Activated effector memory CD4-positive, alpha-beta T cell treated with Interleukin-2 at 50 U/mL for 16 hours (primary cell): ENCODE data around the gene KLHDC1.
"Not testable (repeated sequence)": the region's sequence is repeated elsewhere in the genome, so short reads cannot be mapped to it uniquely, and the experiment has no call there.

ENCODE experiments used
- DNase-seq: peaks from one replicate; pipeline ENCODE4 v3.0.0-alpha.2; 2020

Gene KLHDC1

GRCh38 chr14:49692811-49693734, at the start of gene KLHDC1:
KLHDC1 (plus strand) TSS chr14:49693120; CDS start chr14:49693195, 75 bp downstream.
- peak; percentile 72 for DNase-seq

- no peak for DNase-seq
Observed at GRCh38 chr14:49653508-49653907, 39.4 kb upstream of the KLHDC1 start.

- no peak for DNase-seq
Observed at GRCh38 chr14:49654511-49654910, 38.4 kb upstream of the KLHDC1 start.

GRCh38 chr14:49657500-49657899, 35.4 kb upstream of the KLHDC1 start:
- DNase-seq = not testable (repeated sequence)

- DNase-seq = no peak
Observed at GRCh38 chr14:49659526-49660455, 33.1 kb upstream of the KLHDC1 start.

GRCh38 chr14:49670475-49670874, 22.4 kb upstream of the KLHDC1 start:
- DNase-seq = no peak

- DNase-seq = no peak
Observed at GRCh38 chr14:49673586-49673985, 19.3 kb upstream of the KLHDC1 start.

- no peak for DNase-seq
Observed at GRCh38 chr14:49677643-49678042, 15.3 kb upstream of the KLHDC1 start.

- DNase-seq = no peak
Observed at GRCh38 chr14:49679271-49679670, 13.6 kb upstream of the KLHDC1 start.

GRCh38 chr14:49686425-49686824, 6.5 kb upstream of the KLHDC1 start:
- no peak for DNase-seq

- peak; percentile 70 for DNase-seq
Observed at GRCh38 chr14:49687942-49688700, 4.8 kb upstream of the KLHDC1 start, which contains the start of gene POLE2. POLE2 (minus strand) TSS chr14:49688214; CDS start chr14:49688203, 11 bp downstream.

- no peak for DNase-seq
Observed at GRCh38 chr14:49688701-49689030, 4.3 kb upstream of the KLHDC1 start.

GRCh38 chr14:49691031-49691430, 1.9 kb upstream of the KLHDC1 start:
- DNase-seq = no peak

GRCh38 chr14:49692193-49692757, 645 bp upstream of the KLHDC1 start:
- no peak for DNase-seq

- DNase-seq = not testable (repeated sequence)
Observed at GRCh38 chr14:49693735-49694124, 810 bp downstream of the KLHDC1 start.

GRCh38 chr14:49702725-49703124, 9.8 kb downstream of the KLHDC1 start:
- no peak for DNase-seq

GRCh38 chr14:49703965-49704364, 11.0 kb downstream of the KLHDC1 start:
- no peak for DNase-seq

- not testable (repeated sequence) for DNase-seq
Observed at GRCh38 chr14:49704471-49704870, 11.6 kb downstream of the KLHDC1 start.

- not testable (repeated sequence) for DNase-seq
Observed at GRCh38 chr14:49710993-49711392, 18.1 kb downstream of the KLHDC1 start.

GRCh38 chr14:49720744-49721143, 27.8 kb downstream of the KLHDC1 start:
- DNase-seq = no peak

- DNase-seq = not testable (repeated sequence)
Observed at GRCh38 chr14:49721733-49722435, 29.0 kb downstream of the KLHDC1 start.

GRCh38 chr14:49727171-49727570, 34.3 kb downstream of the KLHDC1 start:
- no peak for DNase-seq
